Measurements from ENCODE around the gene AGR3. TPM values are rescaled to one million over a fixed set of nuclear protein-coding genes. Genes with fewer than 3 reads are reported as not detected.

Gene AGR3
- total RNA-seq, 4 donors from 2014 or later: 3.4 TPM; not detected in 3

DNA sequence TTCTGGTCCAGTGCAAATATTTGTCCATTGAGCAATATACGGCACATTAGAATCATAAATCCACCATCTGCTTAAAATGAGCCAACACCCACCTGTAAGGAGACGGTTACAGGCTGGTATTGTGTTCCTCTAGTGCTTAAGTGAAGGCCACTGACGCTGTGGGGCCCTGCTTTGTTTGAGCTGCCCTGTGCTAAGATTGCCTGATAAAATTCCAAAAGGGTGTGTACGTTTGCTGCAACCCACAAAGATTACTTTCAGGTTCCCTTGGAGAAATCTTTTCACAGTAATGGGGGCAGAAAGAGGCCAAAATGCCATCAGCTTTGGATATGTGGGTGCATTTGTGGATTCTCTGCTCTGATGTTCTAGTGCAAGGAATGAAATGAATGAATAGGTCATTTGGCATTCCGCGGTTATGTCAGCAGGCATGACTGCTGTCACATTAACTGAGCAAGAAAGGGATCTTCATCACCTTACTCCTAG lies 34.4 kb downstream of the AGR3 start:
- no peak for TF ChIP-seq POLR2A (IDR thresholded peaks at IDR 0.05)
- TF ChIP-seq, protein P1, sequence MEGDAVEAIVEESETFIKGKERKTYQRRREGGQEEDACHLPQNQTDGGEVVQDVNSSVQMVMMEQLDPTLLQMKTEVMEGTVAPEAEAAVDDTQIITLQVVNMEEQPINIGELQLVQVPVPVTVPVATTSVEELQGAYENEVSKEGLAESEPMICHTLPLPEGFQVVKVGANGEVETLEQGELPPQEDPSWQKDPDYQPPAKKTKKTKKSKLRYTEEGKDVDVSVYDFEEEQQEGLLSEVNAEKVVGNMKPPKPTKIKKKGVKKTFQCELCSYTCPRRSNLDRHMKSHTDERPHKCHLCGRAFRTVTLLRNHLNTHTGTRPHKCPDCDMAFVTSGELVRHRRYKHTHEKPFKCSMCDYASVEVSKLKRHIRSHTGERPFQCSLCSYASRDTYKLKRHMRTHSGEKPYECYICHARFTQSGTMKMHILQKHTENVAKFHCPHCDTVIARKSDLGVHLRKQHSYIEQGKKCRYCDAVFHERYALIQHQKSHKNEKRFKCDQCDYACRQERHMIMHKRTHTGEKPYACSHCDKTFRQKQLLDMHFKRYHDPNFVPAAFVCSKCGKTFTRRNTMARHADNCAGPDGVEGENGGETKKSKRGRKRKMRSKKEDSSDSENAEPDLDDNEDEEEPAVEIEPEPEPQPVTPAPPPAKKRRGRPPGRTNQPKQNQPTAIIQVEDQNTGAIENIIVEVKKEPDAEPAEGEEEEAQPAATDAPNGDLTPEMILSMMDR (IDR thresholded peaks at IDR 0.05): no peak
- H3K4me3 ChIP-seq: no peak overlapping the region
- H3K4me1 ChIP-seq: peaks cover 0 to 13% (median 0%) of the 10 kb centered on the region in 3 donors
- no peak overlapping the region for H3K27ac ChIP-seq
- H3K27me3 ChIP-seq: no peaks in the 10 kb centered on the region
- intact Hi-C loops (cut with DNase I): no loop called here
- no peaks in the 10 kb centered on the region for H3K36me3 ChIP-seq
- 57 to 66% methylated on average over 6 of the region's 6 CpGs for WGBS, 2 donors
- H3K9me3 ChIP-seq: no peaks in the 10 kb centered on the region
- DNase-seq: no peak

DNA sequence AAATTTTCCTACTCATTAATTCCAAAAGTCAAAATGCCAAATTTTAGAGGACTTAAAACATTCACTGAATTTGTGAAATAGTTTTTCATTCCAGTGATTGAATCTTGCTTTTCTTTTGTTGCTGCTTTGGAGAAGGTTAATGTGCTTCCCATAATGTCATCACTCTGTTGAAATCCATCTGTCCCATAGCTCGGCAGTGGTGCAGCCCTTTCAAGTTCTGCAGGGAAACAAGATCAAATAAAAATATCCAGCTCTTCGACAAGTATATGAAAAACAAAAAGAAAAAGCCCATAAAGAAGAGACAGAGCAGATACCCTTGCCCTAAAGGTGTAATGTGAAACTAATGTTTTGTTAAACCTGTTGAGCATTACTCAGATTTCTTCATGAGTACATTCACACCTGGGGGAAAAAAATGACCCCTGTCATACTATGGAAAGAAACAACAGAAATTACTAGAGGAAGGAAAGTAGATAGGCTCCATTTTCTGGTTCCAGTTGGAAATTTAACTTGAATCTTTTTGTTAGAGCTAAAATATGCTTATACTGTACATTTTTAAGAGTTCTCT lies 35.1 kb downstream of the AGR3 start:
- WGBS, 2 donors: 35 to 38% methylated on average over 2 of the region's 2 CpGs
- no peaks in the 10 kb centered on the region for H3K27me3 ChIP-seq
- H3K9me3 ChIP-seq: no peaks in the 10 kb centered on the region
- H3K4me3 ChIP-seq: no peak overlapping the region
- peaks cover 0 to 13% (median 0%) of the 10 kb centered on the region in 3 donors for H3K4me1 ChIP-seq
- intact Hi-C loops (cut with DNase I): no loop called here
- H3K27ac ChIP-seq: no peak overlapping the region
- no peak for DNase-seq
- H3K36me3 ChIP-seq: no peaks in the 10 kb centered on the region
- TF ChIP-seq POLR2A (IDR thresholded peaks at IDR 0.05): no peak
- TF ChIP-seq, protein P1 (IDR thresholded peaks at IDR 0.05): no peak

DNA sequence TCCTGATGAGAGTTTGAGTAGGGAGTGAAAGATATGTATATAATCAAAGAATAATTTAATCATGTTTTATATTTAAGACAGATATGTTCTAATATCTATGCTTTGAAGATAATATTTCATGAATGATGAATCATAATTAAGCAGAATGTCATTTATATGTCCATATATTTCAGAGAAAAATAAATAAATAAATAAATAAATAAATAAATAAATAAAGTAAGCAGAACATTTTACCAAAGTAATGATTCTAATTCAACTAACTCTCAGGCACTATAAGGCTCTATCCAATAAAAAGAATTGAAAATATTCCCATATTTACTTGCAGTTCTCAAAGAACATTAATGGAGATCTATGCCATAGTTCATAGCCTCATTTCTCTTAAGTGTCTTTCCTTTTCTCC lies 36.0 kb downstream of the AGR3 start:
- H3K27ac ChIP-seq: no peak overlapping the region
- H3K4me1 ChIP-seq: peaks cover 0 to 13% (median 0%) of the 10 kb centered on the region in 3 donors
- intact Hi-C loops (cut with DNase I): no loop called here

DNA sequence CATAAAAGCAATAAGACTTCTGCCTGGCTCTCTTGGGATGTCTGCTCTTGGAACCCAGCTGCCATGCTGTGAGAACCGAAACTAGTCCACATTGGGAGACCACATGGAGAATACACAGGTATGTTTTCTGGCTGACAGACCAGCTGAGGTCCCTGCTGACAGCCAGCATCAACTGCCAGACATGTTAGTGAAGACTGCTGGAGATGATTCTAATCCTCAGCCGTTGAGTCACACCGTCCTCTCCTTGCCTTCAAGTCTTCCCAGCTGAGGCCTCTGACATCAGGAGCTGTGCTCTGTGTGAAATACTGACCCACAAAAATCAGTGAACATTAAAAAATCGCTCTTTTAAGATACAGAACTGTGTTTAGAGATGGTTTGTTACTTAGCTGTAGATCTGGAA lies 40.1 kb downstream of the AGR3 start:
- peaks cover 0 to 2% (median 0%) of the 10 kb centered on the region in 3 donors for H3K4me1 ChIP-seq
- H3K36me3 ChIP-seq: no peaks in the 10 kb centered on the region
- no peaks in the 10 kb centered on the region for H3K27me3 ChIP-seq
- no peak overlapping the region for H3K27ac ChIP-seq
- intact Hi-C loops (cut with DNase I): no loop called here
- DNase-seq: no peak
- H3K4me3 ChIP-seq: no peak overlapping the region
- no peaks in the 10 kb centered on the region for H3K9me3 ChIP-seq
- no peak for TF ChIP-seq POLR2A (IDR thresholded peaks at IDR 0.05)
- TF ChIP-seq, protein P1 (IDR thresholded peaks at IDR 0.05): no peak
- 76 to 77% methylated on average over 3 of the region's 4 CpGs for WGBS, 2 donors

More for the DNA sequence above, 36.0 kb downstream of the AGR3 start:
- no peaks in the 10 kb centered on the region for H3K9me3 ChIP-seq
- TF ChIP-seq, protein P1 (IDR thresholded peaks at IDR 0.05): no peak
- no peak for TF ChIP-seq POLR2A (IDR thresholded peaks at IDR 0.05)
- H3K36me3 ChIP-seq: no peaks in the 10 kb centered on the region
- no peak overlapping the region for H3K4me3 ChIP-seq
- no peak for DNase-seq
- no peaks in the 10 kb centered on the region for H3K27me3 ChIP-seq

DNA sequence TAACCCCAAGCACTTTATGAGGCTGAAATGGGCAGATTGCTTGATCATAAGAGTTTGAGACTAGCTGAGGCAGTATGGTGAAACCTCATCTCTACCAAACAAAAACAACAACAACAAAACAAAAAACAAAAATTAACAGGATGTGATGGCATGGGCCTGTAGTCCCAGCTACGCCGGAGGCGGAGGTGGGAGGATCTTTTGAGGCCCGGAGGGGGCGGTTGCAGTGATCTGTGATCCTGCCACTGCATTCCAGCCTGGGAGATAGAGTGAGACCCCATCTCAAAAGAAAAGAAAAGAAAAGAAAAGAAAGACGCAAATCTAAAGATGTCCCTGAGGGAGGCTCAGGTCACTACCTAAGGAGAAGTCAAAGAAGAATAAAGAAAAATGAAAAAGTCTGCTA lies 41.7 kb downstream of the AGR3 start:
- H3K4me1 ChIP-seq: no peaks in the 10 kb centered on the region
- intact Hi-C loops (cut with DNase I): no loop called here
- H3K27ac ChIP-seq: no peak overlapping the region
- H3K36me3 ChIP-seq: no peaks in the 10 kb centered on the region
- H3K9me3 ChIP-seq: no peaks in the 10 kb centered on the region
- TF ChIP-seq POLR2A (IDR thresholded peaks at IDR 0.05): no peak
- TF ChIP-seq, protein P1 (IDR thresholded peaks at IDR 0.05): no peak
- DNase-seq: no peak
- no peaks in the 10 kb centered on the region for H3K27me3 ChIP-seq
- 90% methylated on average over 6 of the region's 6 CpGs for WGBS, 2 donors
- H3K4me3 ChIP-seq: no peak overlapping the region

Measured in esophagus squamous epithelium (tissue), 5 donors.